GM21526 (cell line): ENCODE data around the gene RAP1GDS1.
A peak's percentile ranks its signal among the peaks of the same experiment; 100 is the strongest.

ENCODE experiments used
- ATAC-seq: cut with Tn5 transposase; IDR thresholded peaks from one replicate; pipeline ENCODE4 v1.9.1; 2021; ENCODE audit warnings: moderate library complexity; ENCODE audit not compliant: unreplicated experiment, low FRiP score

RAP1GDS1 gene, protein sequence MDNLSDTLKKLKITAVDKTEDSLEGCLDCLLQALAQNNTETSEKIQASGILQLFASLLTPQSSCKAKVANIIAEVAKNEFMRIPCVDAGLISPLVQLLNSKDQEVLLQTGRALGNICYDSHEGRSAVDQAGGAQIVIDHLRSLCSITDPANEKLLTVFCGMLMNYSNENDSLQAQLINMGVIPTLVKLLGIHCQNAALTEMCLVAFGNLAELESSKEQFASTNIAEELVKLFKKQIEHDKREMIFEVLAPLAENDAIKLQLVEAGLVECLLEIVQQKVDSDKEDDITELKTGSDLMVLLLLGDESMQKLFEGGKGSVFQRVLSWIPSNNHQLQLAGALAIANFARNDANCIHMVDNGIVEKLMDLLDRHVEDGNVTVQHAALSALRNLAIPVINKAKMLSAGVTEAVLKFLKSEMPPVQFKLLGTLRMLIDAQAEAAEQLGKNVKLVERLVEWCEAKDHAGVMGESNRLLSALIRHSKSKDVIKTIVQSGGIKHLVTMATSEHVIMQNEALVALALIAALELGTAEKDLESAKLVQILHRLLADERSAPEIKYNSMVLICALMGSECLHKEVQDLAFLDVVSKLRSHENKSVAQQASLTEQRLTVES

DNA sequence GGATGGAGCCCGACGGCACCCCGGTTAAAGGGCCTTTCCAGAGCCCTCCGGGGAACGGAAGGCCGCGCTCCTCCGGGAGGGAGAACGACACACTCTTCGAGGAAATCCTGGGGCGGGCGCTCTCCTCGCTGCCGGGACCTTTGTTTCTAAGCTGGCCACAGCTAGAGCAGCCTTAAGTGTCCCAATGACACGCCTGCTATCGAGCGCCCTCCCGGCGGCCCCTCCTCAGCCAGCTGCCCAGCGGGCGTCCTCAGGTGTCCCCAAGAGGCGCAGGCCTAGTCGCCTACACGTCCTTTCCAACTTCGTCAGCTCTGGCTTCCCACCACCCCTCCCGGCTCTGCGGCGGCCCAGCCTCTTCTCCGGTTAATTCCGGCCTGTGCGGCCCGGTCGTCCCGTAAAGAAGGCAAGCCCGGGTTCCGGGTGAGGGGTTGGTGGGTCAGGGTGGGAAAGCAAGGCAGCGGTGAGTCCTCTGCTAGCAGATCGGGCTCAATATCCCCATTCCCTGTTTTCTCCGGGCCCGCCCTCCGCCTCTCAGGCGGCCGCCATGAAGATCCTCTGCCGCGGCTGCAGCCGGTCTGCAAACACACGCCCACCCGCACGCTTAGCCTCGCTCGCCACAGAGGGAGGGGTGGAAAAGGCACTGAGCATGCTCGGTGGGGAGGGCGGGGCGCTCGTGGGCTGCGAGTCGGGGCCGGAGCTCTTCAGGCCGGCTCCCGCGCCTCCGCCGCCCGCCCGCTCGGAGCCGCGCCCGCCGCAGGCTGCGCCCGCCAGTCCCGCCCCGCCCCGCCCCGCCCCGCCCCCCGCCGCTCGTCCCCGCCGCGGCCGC lies at the start of gene RAP1GDS1:
TSS of gene RAP1GDS1 (plus strand) at position 806 of the 826 bp plus-strand sequence. CDS start 182 bp downstream, outside the sequence.
- peak; percentile 91 for ATAC-seq

- ATAC-seq, result no peak
Measured at GRCh38 chr4:98222306-98222705, 38.9 kb upstream of the RAP1GDS1 start.

DNA sequence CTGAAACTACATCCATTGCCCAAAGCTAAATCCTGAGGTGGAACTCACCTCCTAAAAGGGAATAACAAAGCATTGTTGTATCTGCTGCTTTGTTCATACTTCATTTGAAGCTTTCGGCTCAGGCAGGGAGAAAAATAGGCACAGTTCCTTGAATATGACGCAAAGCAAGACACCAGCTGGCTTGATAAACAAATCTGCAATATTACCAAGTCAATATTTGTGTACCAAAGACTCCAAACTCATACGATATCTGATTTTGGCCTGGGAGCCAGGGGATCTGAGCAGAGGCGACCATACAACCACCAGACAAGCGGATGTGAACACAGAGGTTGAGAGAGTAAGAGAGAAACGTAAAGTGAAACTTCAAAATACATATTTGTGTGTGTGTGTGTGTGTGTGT lies 34.8 kb upstream of the RAP1GDS1 start:
- no peak for ATAC-seq

GRCh38 chr4:98230961-98231360 lies 30.2 kb upstream of the RAP1GDS1 start:
- ATAC-seq, result no peak

GRCh38 chr4:98232202-98232601 lies 29.0 kb upstream of the RAP1GDS1 start:
- no peak for ATAC-seq

- ATAC-seq, result no peak
Measured at GRCh38 chr4:98237204-98237603, 24.0 kb upstream of the RAP1GDS1 start.

DNA sequence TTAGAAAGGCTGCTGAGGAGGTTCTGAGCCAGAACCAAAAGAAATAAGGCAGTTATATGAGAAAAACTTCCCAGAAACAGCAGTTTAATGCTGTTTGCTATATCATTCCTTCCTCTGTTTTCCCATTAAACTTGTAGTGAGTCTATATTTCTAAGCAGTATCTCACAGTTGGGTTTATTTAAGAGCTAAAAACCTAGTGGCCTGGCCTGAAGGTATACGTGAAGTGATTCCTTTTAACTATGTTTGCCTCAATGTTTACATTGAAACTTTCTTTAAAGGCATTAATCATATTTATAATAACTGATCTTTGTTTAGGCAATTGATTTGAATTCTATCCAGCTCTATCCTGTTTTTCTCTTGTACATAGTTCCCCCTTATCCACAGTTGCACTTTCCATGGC lies 19.1 kb upstream of the RAP1GDS1 start:
- ATAC-seq, result no peak

GRCh38 chr4:98242538-98242937 lies 18.6 kb upstream of the RAP1GDS1 start:
- no peak for ATAC-seq

DNA sequence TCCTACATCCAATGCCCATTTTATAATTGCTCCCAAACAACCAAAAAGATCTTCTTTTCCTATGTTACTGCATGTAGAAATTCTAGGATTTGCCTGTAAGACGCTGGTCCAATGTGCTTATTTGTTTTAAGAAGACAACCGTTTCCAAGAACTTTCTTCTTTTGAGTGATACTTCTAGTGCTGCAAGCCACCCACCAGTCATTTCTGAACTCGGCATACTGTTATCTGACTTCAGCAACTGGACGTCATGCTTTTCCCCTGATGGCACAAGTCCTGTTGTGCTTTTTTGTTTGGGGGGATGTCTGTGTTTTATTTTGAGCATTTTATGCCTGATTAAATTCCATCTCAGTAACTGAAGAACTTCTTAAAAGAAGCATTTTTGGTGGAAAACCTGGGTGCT lies 16.0 kb upstream of the RAP1GDS1 start:
- no peak for ATAC-seq

DNA sequence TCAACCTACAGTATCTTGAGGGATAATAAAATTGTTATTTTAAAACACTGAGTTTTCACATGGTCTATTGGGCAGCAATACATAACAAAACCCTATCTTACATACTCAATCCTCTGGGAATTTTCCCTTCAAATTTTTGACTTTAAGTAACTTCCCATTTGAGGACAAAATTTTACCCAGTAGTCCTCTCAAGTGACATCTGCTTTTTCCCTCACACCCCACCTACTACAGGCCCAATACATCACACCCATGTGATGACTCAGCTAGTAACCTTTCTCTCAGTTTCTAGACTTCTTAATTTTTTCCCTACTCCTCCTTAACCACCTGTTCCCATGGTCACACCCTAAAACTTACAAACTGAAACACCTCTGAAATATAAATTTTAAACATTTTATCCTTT lies 12.2 kb upstream of the RAP1GDS1 start:
- no peak for ATAC-seq

GRCh38 chr4:98249831-98250230 lies 11.4 kb upstream of the RAP1GDS1 start:
- no peak for ATAC-seq

DNA sequence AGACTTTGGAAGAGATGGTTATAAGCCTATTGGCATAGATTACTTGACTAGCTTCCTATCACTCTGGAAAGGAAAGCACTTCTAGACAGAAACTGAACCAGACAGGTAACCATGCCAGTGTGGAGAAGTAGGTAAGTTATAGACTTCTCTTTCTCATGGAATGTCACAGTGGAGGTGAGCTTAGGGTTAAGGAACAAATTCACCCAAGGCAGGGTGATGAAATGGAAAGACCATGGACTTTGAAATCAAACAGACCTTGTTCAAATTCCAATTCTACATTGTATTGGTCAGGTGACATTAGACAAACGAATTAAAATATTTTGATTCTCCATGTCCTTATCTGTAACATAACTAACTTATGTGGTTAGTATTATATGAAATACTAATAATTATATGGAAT lies 7.7 kb upstream of the RAP1GDS1 start:
- no peak for ATAC-seq

DNA sequence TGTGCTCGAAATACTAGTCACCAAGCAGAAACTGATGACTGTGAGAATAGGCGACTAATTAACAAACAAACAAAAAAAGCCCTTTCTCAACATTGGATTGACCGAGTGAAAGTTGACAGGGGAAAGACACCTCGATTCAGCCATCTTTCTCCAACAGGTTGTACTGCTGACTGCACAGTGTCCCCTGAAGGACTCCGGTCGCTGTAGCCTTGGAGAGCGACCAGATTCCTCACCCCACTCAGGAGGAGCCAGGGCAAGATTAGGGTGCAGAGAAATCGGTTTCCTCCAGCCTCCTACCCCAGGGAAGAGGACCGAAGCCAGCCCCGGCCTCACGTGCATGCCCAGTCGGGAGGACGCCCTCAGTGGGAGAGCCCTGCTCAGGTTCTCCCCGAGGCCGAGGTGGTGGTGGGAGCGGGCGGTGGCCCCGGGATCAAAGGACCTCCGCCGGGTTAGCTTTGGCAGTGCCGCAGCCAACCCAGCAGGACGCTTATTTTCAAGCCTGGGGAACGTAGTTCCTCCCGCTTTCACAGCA lies 1.1 kb upstream of the RAP1GDS1 start:
- ATAC-seq, result peak; percentile 23

GRCh38 chr4:98261405-98262291 lies 464 bp downstream of the RAP1GDS1 start:
- peak; percentile 12 for ATAC-seq

DNA sequence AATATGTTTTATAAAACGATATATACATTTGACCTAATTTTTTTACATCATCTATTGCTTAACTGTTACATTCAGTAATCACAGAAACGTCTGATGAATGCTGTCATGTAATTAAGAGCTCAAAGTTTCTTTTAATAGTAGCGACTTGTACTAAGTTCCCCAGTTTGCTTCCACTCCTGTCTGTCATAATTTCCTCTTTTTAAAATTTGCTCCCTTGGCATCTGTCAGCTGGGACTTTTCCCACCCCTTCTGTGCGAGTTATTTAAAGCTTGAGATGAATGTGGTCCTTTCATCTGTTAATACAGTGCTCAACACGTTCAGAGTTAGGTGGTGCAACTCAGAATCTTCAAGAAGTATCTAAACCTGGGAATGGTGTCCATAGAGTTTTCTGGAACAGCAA lies 1.2 kb downstream of the RAP1GDS1 start:
- no peak for ATAC-seq

DNA sequence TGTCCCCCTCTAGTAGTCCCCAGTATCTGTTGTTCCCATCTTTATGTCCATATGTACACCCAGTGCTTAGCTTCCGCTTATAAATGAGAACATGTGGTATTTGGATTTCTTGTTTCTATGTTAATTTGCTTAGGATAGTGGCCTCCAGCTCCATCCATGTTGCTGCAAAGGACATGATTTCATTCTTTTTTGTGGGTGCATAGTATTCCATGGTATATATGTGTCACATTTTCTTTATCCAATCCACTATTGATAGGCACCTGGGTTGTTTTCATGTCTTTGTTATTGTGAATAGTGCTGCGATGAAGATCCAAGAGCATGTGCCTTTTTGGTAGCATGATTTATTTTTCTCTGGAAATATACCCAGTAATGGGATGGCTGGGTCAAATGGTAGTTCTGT lies 6.3 kb downstream of the RAP1GDS1 start:
- ATAC-seq, result no peak

- ATAC-seq, result no peak
Measured at GRCh38 chr4:98275145-98275544, 14.0 kb downstream of the RAP1GDS1 start.

DNA sequence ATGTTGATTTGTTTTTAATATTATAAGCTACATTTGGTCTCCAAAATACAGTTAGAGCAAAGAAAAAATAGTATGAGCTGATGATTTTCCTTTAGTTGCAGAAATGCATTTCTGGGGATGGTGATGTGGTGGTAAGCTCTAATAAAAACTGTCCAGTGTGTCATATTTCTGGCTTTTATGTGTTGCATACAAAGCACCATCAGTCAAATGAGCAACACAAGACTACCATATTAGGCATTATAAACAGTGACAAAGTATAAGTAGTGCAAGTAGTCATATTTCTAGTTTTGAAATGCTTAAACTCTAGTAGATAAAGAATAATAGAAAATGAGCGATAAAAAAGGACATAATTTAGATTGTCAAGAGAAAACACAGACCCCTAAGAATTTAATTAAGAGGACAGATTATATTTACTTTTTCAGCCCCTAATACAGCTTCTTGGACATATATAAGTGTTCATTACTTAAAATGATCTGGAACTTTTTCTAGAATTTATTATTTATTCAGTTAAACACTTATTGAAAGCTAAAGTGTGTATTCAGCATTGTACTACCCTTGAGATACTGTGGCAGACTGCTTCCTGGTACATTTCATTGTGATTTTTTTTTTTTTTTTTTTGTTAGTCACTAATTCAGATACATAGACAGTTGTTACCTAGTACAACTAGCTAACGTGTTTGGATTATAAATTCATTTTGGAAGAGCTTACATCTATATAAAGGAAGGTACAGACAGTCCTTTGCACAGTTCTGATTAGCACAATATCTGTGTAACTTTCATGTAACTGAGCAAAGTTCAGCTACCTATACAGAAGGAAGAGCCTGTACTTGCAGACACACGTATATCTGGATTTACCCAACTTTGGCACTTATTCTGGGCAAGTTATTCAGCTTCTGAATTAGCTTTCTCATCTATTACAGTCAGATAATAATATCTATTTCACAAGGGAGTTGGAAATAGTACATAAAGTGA lies 22.3 kb downstream of the RAP1GDS1 start:
- ATAC-seq, result no peak

- no peak for ATAC-seq
Measured at GRCh38 chr4:98284640-98285046, 23.5 kb downstream of the RAP1GDS1 start.
